Astrocyte (in vitro differentiated cells and primary cell): ENCODE results near the gene NRG2.

Experiments used
- EZH2 ChIP-seq: IDR thresholded peaks from 2 replicates; pipeline ENCODE4 v1.6.1; 2012; ENCODE audit warnings: mild to moderate bottlenecking, low read length, inconsistent platforms; ENCODE audit not compliant: insufficient read depth
- TF ChIP-seq, protein P1 (sequence below): IDR thresholded peaks from 2 replicates; pipeline ENCODE4 v1.5.1; 2011; ENCODE audit warnings: low read depth, mild to moderate bottlenecking, inconsistent platforms, low read length, moderate library complexity; ENCODE audit not compliant: insufficient read depth

DNA sequence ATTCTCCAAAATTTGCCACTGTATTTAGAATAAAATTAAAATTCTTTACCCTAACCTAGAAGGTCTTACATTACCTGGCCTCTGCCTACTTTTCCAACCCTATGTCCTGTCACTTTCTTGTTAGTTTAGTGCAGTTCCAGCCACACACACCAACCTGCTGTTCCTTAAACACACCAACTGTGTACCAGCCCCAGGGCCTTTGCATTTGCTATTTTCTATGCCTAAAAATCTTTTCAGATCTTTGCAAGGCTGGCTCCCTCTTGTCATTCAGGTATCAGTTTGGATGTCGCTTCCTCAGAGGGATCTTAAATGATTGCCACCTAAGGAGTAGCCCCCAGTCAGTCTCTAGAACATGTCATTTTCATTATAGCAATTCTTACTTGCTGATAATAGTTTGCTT is 17.7 kb upstream of the NRG2 start:
- TF ChIP-seq EZH2 = no peak
- TF ChIP-seq, protein P1, sequence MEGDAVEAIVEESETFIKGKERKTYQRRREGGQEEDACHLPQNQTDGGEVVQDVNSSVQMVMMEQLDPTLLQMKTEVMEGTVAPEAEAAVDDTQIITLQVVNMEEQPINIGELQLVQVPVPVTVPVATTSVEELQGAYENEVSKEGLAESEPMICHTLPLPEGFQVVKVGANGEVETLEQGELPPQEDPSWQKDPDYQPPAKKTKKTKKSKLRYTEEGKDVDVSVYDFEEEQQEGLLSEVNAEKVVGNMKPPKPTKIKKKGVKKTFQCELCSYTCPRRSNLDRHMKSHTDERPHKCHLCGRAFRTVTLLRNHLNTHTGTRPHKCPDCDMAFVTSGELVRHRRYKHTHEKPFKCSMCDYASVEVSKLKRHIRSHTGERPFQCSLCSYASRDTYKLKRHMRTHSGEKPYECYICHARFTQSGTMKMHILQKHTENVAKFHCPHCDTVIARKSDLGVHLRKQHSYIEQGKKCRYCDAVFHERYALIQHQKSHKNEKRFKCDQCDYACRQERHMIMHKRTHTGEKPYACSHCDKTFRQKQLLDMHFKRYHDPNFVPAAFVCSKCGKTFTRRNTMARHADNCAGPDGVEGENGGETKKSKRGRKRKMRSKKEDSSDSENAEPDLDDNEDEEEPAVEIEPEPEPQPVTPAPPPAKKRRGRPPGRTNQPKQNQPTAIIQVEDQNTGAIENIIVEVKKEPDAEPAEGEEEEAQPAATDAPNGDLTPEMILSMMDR = no peak
